Measurements from ENCODE around the gene RCE1.

GRCh38 chr11:66863428-66864125 lies 20.3 kb downstream of the RCE1 start:
- TF ChIP-seq CTCF (conservative IDR thresholded peaks at IDR 0.05; ENCODE audit: low read depth, low read length) (no peak), EZH2 (IDR thresholded peaks at IDR 0.05; ENCODE audit: borderline replicate concordance, low read depth, low read length, poor library complexity, severe bottlenecking) (no peak)

Measured in A673 (cell line).